Activated naive CD4-positive, alpha-beta T cell treated with anti-CD3 and anti-CD28 coated beads, Interleukin-2, amount 50 U/mL, for 72 hours (primary cell): ENCODE results near the gene MYLK. TPM values are rescaled to one million over a fixed set of nuclear protein-coding genes. Genes with fewer than 3 reads are reported as not detected.

Experiments
- ATAC-seq, 2 donors: fragments of 150-1000 bp; cut with Tn5 transposase; 2 replicates each; pipeline ENCODE4 v1.10.0; 2021; ENCODE audit warnings: mild to moderate bottlenecking in 2 of 2, moderate library complexity in 2 of 2
- DNase-seq, 2 donors: peaks; one replicate each; pipeline ENCODE4 v3.0.0; 2021 to 2022; ENCODE audit warnings: low spot score in 2 of 2
- H3K27ac Mint-ChIP-seq, 2 donors: one replicate each; pipeline ENCODE4 v1.8.0; 2022; ENCODE audit warnings: mild to moderate bottlenecking in 2 of 2, mixed read lengths in 2 of 2
- H3K36me3 Mint-ChIP-seq, 2 donors: one replicate each; pipeline ENCODE4 v1.8.0; 2022; ENCODE audit warnings: mixed read lengths in 2 of 2
- H3K9me3 Mint-ChIP-seq, 2 donors: one replicate each; pipeline ENCODE4 v1.8.0; 2022; ENCODE audit warnings: mixed read lengths in 2 of 2
- total RNA-seq, 2 donors: library from RNA; stranded (reverse); gene quantifications; one replicate each; pipeline ENCODE4 v1.2.3, GENCODE V29; 2022

Gene MYLK
- total RNA-seq, 2 donors from 2014 or later, result 0.19 to 0.30 TPM

- Mint-ChIP-seq H3K27ac (no peak overlapping the region), H3K36me3 (no peaks in the 10 kb centered on the region), H3K9me3 (no peaks in the 10 kb centered on the region)
- ATAC-seq, result no peak
- no peak for DNase-seq
Measured at GRCh38 chr3:123816673-123817207, 67.4 kb downstream of the MYLK start.

GRCh38 chr3:123815981-123816380 lies 68.2 kb downstream of the MYLK start:
- ATAC-seq (no peak), DNase-seq (no peak)
- Mint-ChIP-seq H3K27ac (no peak overlapping the region), H3K36me3 (no peaks in the 10 kb centered on the region), H3K9me3 (no peaks in the 10 kb centered on the region)

GRCh38 chr3:123813876-123814275 lies 70.3 kb downstream of the MYLK start:
- ATAC-seq (no peak), DNase-seq (no peak)
- Mint-ChIP-seq H3K36me3 (no peaks in the 10 kb centered on the region), H3K27ac (no peak overlapping the region), H3K9me3 (no peaks in the 10 kb centered on the region)

GRCh38 chr3:123809597-123809996 lies 74.5 kb downstream of the MYLK start:
- H3K36me3 Mint-ChIP-seq, result no peaks in the 10 kb centered on the region
- DNase-seq (no peak), ATAC-seq (no peak)
- no peaks in the 10 kb centered on the region for H3K9me3 Mint-ChIP-seq
- no peak overlapping the region for H3K27ac Mint-ChIP-seq

- no peaks in the 10 kb centered on the region for H3K36me3 Mint-ChIP-seq
- H3K27ac Mint-ChIP-seq, result no peak overlapping the region
- ATAC-seq (no peak), DNase-seq (no peak)
- H3K9me3 Mint-ChIP-seq, result no peaks in the 10 kb centered on the region
Measured at GRCh38 chr3:123808812-123809211, 75.3 kb downstream of the MYLK start.

GRCh38 chr3:123807820-123808219 lies 76.3 kb downstream of the MYLK start:
- Mint-ChIP-seq H3K36me3 (no peaks in the 10 kb centered on the region), H3K27ac (no peak overlapping the region), H3K9me3 (no peaks in the 10 kb centered on the region)
- no peak for DNase-seq
- no peak for ATAC-seq

GRCh38 chr3:123805504-123805903 lies 78.6 kb downstream of the MYLK start:
- DNase-seq (no peak), ATAC-seq (no peak)
- H3K9me3 Mint-ChIP-seq, result no peaks in the 10 kb centered on the region
- H3K27ac Mint-ChIP-seq, result no peak overlapping the region
- H3K36me3 Mint-ChIP-seq, result no peaks in the 10 kb centered on the region

- ATAC-seq (no peak), DNase-seq (no peak)
- H3K36me3 Mint-ChIP-seq, result no peaks in the 10 kb centered on the region
- H3K27ac Mint-ChIP-seq, result no peak overlapping the region
- H3K9me3 Mint-ChIP-seq, result no peaks in the 10 kb centered on the region
Measured at GRCh38 chr3:123805101-123805500, 79.0 kb downstream of the MYLK start.

- no peak for ATAC-seq
Measured at GRCh38 chr3:123804676-123805075, 79.5 kb downstream of the MYLK start.

GRCh38 chr3:123803521-123803920 lies 80.6 kb downstream of the MYLK start:
- DNase-seq (no peak), ATAC-seq (no peak)
- H3K27ac Mint-ChIP-seq, result no peak overlapping the region
- no peaks in the 10 kb centered on the region for H3K9me3 Mint-ChIP-seq
- no peaks in the 10 kb centered on the region for H3K36me3 Mint-ChIP-seq

More at GRCh38 chr3:123804676-123805075, 79.5 kb downstream of the MYLK start:
- H3K9me3 Mint-ChIP-seq, result no peaks in the 10 kb centered on the region
- no peaks in the 10 kb centered on the region for H3K36me3 Mint-ChIP-seq
- no peak overlapping the region for H3K27ac Mint-ChIP-seq
- DNase-seq, result no peak

- DNase-seq (no peak), ATAC-seq (no peak)
- no peak overlapping the region for H3K27ac Mint-ChIP-seq
- no peaks in the 10 kb centered on the region for H3K9me3 Mint-ChIP-seq
- no peaks in the 10 kb centered on the region for H3K36me3 Mint-ChIP-seq
Measured at GRCh38 chr3:123802007-123802625, 82.0 kb downstream of the MYLK start.

- Mint-ChIP-seq H3K27ac (no peak overlapping the region), H3K9me3 (no peaks in the 10 kb centered on the region), H3K36me3 (no peaks in the 10 kb centered on the region)
- ATAC-seq (no peak), DNase-seq (no peak)
Measured at GRCh38 chr3:123801474-123801873, 82.7 kb downstream of the MYLK start.

- H3K27ac Mint-ChIP-seq, result no peak overlapping the region
- H3K36me3 Mint-ChIP-seq, result no peaks in the 10 kb centered on the region
- DNase-seq, result no peak
- no peak for ATAC-seq
- no peaks in the 10 kb centered on the region for H3K9me3 Mint-ChIP-seq
Measured at GRCh38 chr3:123800362-123800682, 83.8 kb downstream of the MYLK start.

GRCh38 chr3:123799544-123800361 lies 84.4 kb downstream of the MYLK start:
- H3K27ac Mint-ChIP-seq, result no peak overlapping the region
- ATAC-seq (no peak), DNase-seq (no peak)
- H3K9me3 Mint-ChIP-seq, result no peaks in the 10 kb centered on the region
- H3K36me3 Mint-ChIP-seq, result no peaks in the 10 kb centered on the region

GRCh38 chr3:123798550-123798949 lies 85.6 kb downstream of the MYLK start:
- ATAC-seq (no peak), DNase-seq (no peak)
- Mint-ChIP-seq H3K27ac (no peak overlapping the region), H3K36me3 (no peaks in the 10 kb centered on the region), H3K9me3 (no peaks in the 10 kb centered on the region)

- ATAC-seq (no peak), DNase-seq (no peak)
- no peaks in the 10 kb centered on the region for H3K9me3 Mint-ChIP-seq
- H3K36me3 Mint-ChIP-seq, result no peaks in the 10 kb centered on the region
- no peak overlapping the region for H3K27ac Mint-ChIP-seq
Measured at GRCh38 chr3:123795471-123796251, 88.5 kb downstream of the MYLK start.

- no peaks in the 10 kb centered on the region for H3K36me3 Mint-ChIP-seq
- H3K9me3 Mint-ChIP-seq, result no peaks in the 10 kb centered on the region
- ATAC-seq, result no peak
- no peak for DNase-seq
- H3K27ac Mint-ChIP-seq, result no peak overlapping the region
Measured at GRCh38 chr3:123793425-123793824, 90.7 kb downstream of the MYLK start.
